HCT116 (cell line): ENCODE measurements around the gene PROK2. TPM values are rescaled to one million over a fixed set of nuclear protein-coding genes. Genes with fewer than 3 reads are reported as not detected.

Experiments
- ATAC-seq: fragments of 200-7000 bp; cut with Tn5 transposase; 2 replicates; pipeline ENCODE4 v1.9.1; 2020; ENCODE audit warnings: mild to moderate bottlenecking, moderate library complexity
- BruUV-seq: library from RNA; stranded (reverse); fragments of 400-500 nt; replicated peaks from 2 replicates; lab custom pipeline; 2021; lab: Mats Ljungman, UMichigan
- CTCF ChIA-PET: fragments of 300-600 bp; sonication (Branson Sonifier 250); formaldehyde crosslinking; loops from one replicate; lab custom pipeline; 2021; ENCODE audit warnings: antibody characterized with exemption; lab: Charles Lee
- POLR2A ChIA-PET: fragments of 300-600, 350-600 bp; sonication (Branson Sonifier 250); formaldehyde crosslinking; loops from one replicate; lab custom pipeline; 2021; ENCODE audit warnings: antibody characterized with exemption; lab: Charles Lee
- RAD21 ChIA-PET, 2 experiments: fragments of 300-600 bp; sonication (Branson Sonifier 250); formaldehyde crosslinking; loops; one replicate each; lab custom pipeline; 2023; ENCODE audit warnings: low total read pairs in 2 of 2; ENCODE audit not compliant: uncharacterized antibody in 2 of 2, unreplicated experiment in 2 of 2, low non-redundant PET in 1 of 2; lab: Charles Lee
- DNase-seq: peaks from one replicate; pipeline ENCODE4 v3.0.0-alpha.2; 2010; ENCODE audit warnings: low read depth, low spot score
- H2AFZ ChIP-seq: fragments of 200-600 bp; shearing (Covaris generic), sonication (generic); 2 replicates; pipeline ENCODE4 v1.6.1; 2017; ENCODE audit warnings: low read depth, mixed run types, mixed read lengths, antibody characterized with exemption, low read length; ENCODE audit not compliant: poor library complexity, severe bottlenecking
- H3K27ac ChIP-seq: 2 replicates; pipeline ENCODE4 v1.5.1; 2012; ENCODE audit warnings: low read depth, low read length
- H3K27me3 ChIP-seq: fragments of 200-600 bp; sonication (generic); 2 replicates; pipeline ENCODE4 v1.6.1; 2016; ENCODE audit warnings: mixed run types, low read length, mixed read lengths; ENCODE audit not compliant: insufficient read depth
- H3K36me3 ChIP-seq, 2 experiments: fragments of 200-500 bp in 1 of 2; fragments of 200-600 bp in 1 of 2; sonication (Bioruptor generic) in 1 of 2; sonication (generic) in 1 of 2; 2 replicates each; pipeline versions ENCODE4 v1.5.1 to v1.6.1; 2014 to 2016; ENCODE audit warnings: low read length in 2 of 2, inconsistent platforms in 1 of 2, mixed read lengths in 1 of 2, mixed run types in 1 of 2; ENCODE audit not compliant: insufficient read depth in 2 of 2, control insufficient read depth in 1 of 2
- H3K4me1 ChIP-seq, 2 experiments: fragments of 200-600 bp in 1 of 2; sonication (generic) in 1 of 2; 2 replicates each; pipeline versions ENCODE4 v1.5.1 to v1.6.1; 2012 to 2017; ENCODE audit warnings: low read length in 2 of 2, inconsistent platforms in 1 of 2, mild to moderate bottlenecking in 1 of 2, mixed read lengths in 1 of 2, mixed run types in 1 of 2, moderate library complexity in 1 of 2; ENCODE audit not compliant: insufficient read depth in 2 of 2, control insufficient read depth in 1 of 2
- H3K4me2 ChIP-seq: fragments of 200-600 bp; sonication (generic); 2 replicates; pipeline ENCODE4 v1.6.1; 2017; ENCODE audit warnings: mixed run types, low read length, mixed read lengths
- H3K4me3 ChIP-seq, 2 experiments: fragments of 200-600 bp in 1 of 2; sonication (generic) in 1 of 2; replicated peaks in 1 of 2; 2 replicates each; pipeline ENCODE4 v1.5.1; 2011 to 2016; ENCODE audit warnings: low read length in 2 of 2, control low read depth in 1 of 2, low read depth in 1 of 2, mild to moderate bottlenecking in 1 of 2, mixed read lengths in 1 of 2, mixed run types in 1 of 2
- H3K79me2 ChIP-seq: fragments of 200-600 bp; sonication (generic); 2 replicates; pipeline ENCODE4 v1.6.1; 2017; ENCODE audit warnings: mild to moderate bottlenecking, mixed run types, low read length, moderate library complexity, mixed read lengths; ENCODE audit not compliant: insufficient read depth
- H3K9ac ChIP-seq: fragments of 200-600 bp; sonication (generic); 2 replicates; pipeline ENCODE4 v1.6.1; 2016; ENCODE audit warnings: low read length, mixed read lengths
- H3K9me2 ChIP-seq: fragments of 200-600 bp; sonication (generic), shearing (Covaris generic); 2 replicates; pipeline ENCODE4 v1.6.1; 2017; ENCODE audit warnings: mixed run types, mild to moderate bottlenecking, moderate library complexity; ENCODE audit not compliant: insufficient read depth
- H3K9me3 ChIP-seq, 2 experiments: fragments of 200-500 bp in 1 of 2; fragments of 200-600 bp in 1 of 2; sonication (Bioruptor generic) in 1 of 2; sonication (generic) in 1 of 2; 2 replicates each; pipeline ENCODE4 v1.6.1; 2014 to 2017; ENCODE audit warnings: low read length in 2 of 2, mixed read lengths in 2 of 2, inconsistent platforms in 1 of 2, low read depth in 1 of 2, mild to moderate bottlenecking in 1 of 2, mixed run types in 1 of 2, moderate library complexity in 1 of 2; ENCODE audit not compliant: control insufficient read depth in 1 of 2, insufficient read depth in 1 of 2
- H4K20me1 ChIP-seq: fragments of 200-600 bp; sonication (generic), shearing (Covaris generic); 2 replicates; pipeline ENCODE4 v1.6.1; 2017; ENCODE audit warnings: mixed run types, mild to moderate bottlenecking, moderate library complexity; ENCODE audit not compliant: insufficient read depth
- CBX3 ChIP-seq: IDR thresholded peaks from 2 replicates; pipeline ENCODE4 v1.6.1; 2012; ENCODE audit warnings: low read depth
- EGR1 ChIP-seq: IDR thresholded peaks from 2 replicates; pipeline ENCODE4 v1.6.1; 2012; ENCODE audit warnings: low read depth
- EZH2 ChIP-seq: fragments of 200-600 bp; sonication (generic); IDR thresholded peaks from 2 replicates; pipeline ENCODE4 v1.6.1; 2017; ENCODE audit warnings: antibody characterized with exemption, mixed run types
- EZH2phosphoT487 ChIP-seq: fragments of 200-600 bp; IDR thresholded peaks from 2 replicates; pipeline ENCODE4 v1.6.1; 2018; ENCODE audit warnings: antibody characterized with exemption, borderline replicate concordance
- FOSL1 ChIP-seq: IDR thresholded peaks from 2 replicates; pipeline ENCODE4 v1.6.1; 2012; ENCODE audit warnings: low read depth
- POLR2A ChIP-seq: IDR thresholded peaks from 2 replicates; pipeline ENCODE4 v1.7.0; 2011; ENCODE audit warnings: borderline replicate concordance; ENCODE audit not compliant: insufficient read depth, insufficient read length; ENCODE audit errors: extremely low read depth
- SP1 ChIP-seq: IDR thresholded peaks from 2 replicates; pipeline ENCODE4 v1.6.1; 2012; ENCODE audit warnings: low read depth
- SRF ChIP-seq: IDR thresholded peaks from 2 replicates; pipeline ENCODE4 v1.6.1; 2012; ENCODE audit warnings: low read depth
- TCF7L2 ChIP-seq: IDR thresholded peaks from 2 replicates; pipeline ENCODE4 v1.7.0; 2011; ENCODE audit warnings: borderline replicate concordance, inconsistent platforms; ENCODE audit not compliant: insufficient read depth, insufficient read length; ENCODE audit errors: extremely low read depth
- ZNF274 ChIP-seq: fragments of 200-500 bp; sonication (Bioruptor generic); IDR thresholded peaks from 2 replicates; pipeline ENCODE4 v1.6.1; 2014; ENCODE audit warnings: mild to moderate bottlenecking, low read depth, low read length, inconsistent platforms
- intact Hi-C: fragments of 100-400 bp; cut with micrococcal nuclease; formaldehyde crosslinking; loops from 2 replicates; pipeline ENCODE4 v1.10.0; 2022
- total RNA-seq: library from RNA; stranded (reverse); gene quantifications from one replicate; pipeline ENCODE4 v1.2.1, GENCODE V29; 2021; ENCODE audit not compliant: unreplicated experiment
- TF ChIP-seq, protein P1 (sequence below), 3 experiments: fragments of 200-600 bp in 1 of 3; sonication (generic) in 1 of 3; IDR thresholded peaks in 2 of 3; conservative IDR thresholded peaks in 1 of 3; 2 replicates each; pipeline ENCODE4 v1.5.1; 2012 to 2017; ENCODE audit warnings: low read depth in 2 of 3, low read length in 2 of 3, antibody characterized with exemption in 1 of 3, borderline replicate concordance in 1 of 3, control low read depth in 1 of 3, mild to moderate bottlenecking in 1 of 3, mixed read lengths in 1 of 3, mixed run types in 1 of 3, moderate library complexity in 1 of 3; ENCODE audit not compliant: insufficient read depth in 1 of 3
- TF ChIP-seq, protein P2 (sequence below): IDR thresholded peaks from 2 replicates; pipeline ENCODE4 v1.6.1; 2012; ENCODE audit warnings: low read depth
- TF ChIP-seq, protein P3 (sequence below): IDR thresholded peaks from 2 replicates; pipeline ENCODE4 v1.6.1; 2012
- TF ChIP-seq, protein P4 (sequence below): IDR thresholded peaks from 2 replicates; pipeline ENCODE4 v1.6.1; 2012
- TF ChIP-seq, protein P5 (sequence below): IDR thresholded peaks from 2 replicates; pipeline ENCODE4 v1.6.1; 2011; ENCODE audit warnings: mild to moderate bottlenecking, low read length, moderate library complexity; ENCODE audit not compliant: insufficient replicate concordance; ENCODE audit errors: extremely low read depth

PROK2 gene
- total RNA-seq, 1 experiment from 2014 or later = not detected

DNA sequence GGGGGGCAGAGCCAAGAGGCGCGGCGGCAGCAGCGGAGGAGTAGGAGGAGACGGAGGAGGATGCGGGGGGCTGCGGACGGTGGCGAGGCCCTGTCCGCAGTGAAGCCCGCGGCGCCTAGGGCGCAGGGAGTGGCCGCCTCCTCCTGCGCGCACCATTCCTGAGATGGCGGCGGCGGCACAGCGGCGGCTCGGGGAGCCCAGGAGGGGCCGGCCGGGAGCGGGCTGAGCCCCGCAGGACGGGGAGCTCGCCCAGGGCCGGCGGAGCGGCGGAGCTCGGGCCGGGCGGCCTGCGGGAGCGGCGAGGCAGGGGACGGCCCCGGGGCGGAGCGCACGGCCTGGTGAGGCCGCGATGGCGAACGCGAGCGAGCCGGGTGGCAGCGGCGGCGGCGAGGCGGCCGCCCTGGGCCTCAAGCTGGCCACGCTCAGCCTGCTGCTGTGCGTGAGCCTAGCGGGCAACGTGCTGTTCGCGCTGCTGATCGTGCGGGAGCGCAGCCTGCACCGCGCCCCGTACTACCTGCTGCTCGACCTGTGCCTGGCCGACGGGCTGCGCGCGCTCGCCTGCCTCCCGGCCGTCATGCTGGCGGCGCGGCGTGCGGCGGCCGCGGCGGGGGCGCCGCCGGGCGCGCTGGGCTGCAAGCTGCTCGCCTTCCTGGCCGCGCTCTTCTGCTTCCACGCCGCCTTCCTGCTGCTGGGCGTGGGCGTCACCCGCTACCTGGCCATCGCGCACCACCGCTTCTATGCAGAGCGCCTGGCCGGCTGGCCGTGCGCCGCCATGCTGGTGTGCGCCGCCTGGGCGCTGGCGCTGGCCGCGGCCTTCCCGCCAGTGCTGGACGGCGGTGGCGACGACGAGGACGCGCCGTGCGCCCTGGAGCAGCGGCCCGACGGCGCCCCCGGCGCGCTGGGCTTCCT, 31.0 kb downstream of the PROK2 start, which contains the start of gene GPR27:
Gene GPR27, plus strand, starts transcription at position 155 of the 909 bp plus-strand sequence. Its CDS starts 195 bp downstream, at position 350.
- TF ChIP-seq, protein P1, sequence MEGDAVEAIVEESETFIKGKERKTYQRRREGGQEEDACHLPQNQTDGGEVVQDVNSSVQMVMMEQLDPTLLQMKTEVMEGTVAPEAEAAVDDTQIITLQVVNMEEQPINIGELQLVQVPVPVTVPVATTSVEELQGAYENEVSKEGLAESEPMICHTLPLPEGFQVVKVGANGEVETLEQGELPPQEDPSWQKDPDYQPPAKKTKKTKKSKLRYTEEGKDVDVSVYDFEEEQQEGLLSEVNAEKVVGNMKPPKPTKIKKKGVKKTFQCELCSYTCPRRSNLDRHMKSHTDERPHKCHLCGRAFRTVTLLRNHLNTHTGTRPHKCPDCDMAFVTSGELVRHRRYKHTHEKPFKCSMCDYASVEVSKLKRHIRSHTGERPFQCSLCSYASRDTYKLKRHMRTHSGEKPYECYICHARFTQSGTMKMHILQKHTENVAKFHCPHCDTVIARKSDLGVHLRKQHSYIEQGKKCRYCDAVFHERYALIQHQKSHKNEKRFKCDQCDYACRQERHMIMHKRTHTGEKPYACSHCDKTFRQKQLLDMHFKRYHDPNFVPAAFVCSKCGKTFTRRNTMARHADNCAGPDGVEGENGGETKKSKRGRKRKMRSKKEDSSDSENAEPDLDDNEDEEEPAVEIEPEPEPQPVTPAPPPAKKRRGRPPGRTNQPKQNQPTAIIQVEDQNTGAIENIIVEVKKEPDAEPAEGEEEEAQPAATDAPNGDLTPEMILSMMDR (IDR thresholded peaks at IDR 0.05 in 2 of 3, conservative IDR thresholded peaks at IDR 0.05 in 1 of 3; ENCODE audit: borderline replicate concordance in 1 of 3, insufficient read depth in 1 of 3, low read depth in 2 of 3, low read length in 2 of 3) = no peak
- TF ChIP-seq FOSL1 = no peak
- no peak for TF ChIP-seq POLR2A
- TF ChIP-seq ZNF274 = no peak
- no peak for TF ChIP-seq EGR1
- TF ChIP-seq EZH2 = no peak
- TF ChIP-seq, protein P2, sequence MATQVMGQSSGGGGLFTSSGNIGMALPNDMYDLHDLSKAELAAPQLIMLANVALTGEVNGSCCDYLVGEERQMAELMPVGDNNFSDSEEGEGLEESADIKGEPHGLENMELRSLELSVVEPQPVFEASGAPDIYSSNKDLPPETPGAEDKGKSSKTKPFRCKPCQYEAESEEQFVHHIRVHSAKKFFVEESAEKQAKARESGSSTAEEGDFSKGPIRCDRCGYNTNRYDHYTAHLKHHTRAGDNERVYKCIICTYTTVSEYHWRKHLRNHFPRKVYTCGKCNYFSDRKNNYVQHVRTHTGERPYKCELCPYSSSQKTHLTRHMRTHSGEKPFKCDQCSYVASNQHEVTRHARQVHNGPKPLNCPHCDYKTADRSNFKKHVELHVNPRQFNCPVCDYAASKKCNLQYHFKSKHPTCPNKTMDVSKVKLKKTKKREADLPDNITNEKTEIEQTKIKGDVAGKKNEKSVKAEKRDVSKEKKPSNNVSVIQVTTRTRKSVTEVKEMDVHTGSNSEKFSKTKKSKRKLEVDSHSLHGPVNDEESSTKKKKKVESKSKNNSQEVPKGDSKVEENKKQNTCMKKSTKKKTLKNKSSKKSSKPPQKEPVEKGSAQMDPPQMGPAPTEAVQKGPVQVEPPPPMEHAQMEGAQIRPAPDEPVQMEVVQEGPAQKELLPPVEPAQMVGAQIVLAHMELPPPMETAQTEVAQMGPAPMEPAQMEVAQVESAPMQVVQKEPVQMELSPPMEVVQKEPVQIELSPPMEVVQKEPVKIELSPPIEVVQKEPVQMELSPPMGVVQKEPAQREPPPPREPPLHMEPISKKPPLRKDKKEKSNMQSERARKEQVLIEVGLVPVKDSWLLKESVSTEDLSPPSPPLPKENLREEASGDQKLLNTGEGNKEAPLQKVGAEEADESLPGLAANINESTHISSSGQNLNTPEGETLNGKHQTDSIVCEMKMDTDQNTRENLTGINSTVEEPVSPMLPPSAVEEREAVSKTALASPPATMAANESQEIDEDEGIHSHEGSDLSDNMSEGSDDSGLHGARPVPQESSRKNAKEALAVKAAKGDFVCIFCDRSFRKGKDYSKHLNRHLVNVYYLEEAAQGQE = no peak
- TF ChIP-seq, protein P3, sequence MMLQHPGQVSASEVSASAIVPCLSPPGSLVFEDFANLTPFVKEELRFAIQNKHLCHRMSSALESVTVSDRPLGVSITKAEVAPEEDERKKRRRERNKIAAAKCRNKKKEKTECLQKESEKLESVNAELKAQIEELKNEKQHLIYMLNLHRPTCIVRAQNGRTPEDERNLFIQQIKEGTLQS = no peak
- TF ChIP-seq SP1 = no peak
- TF ChIP-seq SRF = no peak
- no peak for TF ChIP-seq CBX3
- no peak for TF ChIP-seq EZH2phosphoT487
- TF ChIP-seq, protein P4, sequence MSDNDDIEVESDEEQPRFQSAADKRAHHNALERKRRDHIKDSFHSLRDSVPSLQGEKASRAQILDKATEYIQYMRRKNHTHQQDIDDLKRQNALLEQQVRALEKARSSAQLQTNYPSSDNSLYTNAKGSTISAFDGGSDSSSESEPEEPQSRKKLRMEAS = no peak
- TF ChIP-seq, protein P5, sequence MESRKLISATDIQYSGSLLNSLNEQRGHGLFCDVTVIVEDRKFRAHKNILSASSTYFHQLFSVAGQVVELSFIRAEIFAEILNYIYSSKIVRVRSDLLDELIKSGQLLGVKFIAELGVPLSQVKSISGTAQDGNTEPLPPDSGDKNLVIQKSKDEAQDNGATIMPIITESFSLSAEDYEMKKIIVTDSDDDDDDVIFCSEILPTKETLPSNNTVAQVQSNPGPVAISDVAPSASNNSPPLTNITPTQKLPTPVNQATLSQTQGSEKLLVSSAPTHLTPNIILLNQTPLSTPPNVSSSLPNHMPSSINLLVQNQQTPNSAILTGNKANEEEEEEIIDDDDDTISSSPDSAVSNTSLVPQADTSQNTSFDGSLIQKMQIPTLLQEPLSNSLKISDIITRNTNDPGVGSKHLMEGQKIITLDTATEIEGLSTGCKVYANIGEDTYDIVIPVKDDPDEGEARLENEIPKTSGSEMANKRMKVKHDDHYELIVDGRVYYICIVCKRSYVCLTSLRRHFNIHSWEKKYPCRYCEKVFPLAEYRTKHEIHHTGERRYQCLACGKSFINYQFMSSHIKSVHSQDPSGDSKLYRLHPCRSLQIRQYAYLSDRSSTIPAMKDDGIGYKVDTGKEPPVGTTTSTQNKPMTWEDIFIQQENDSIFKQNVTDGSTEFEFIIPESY = no peak
- TF ChIP-seq TCF7L2 = no peak
- no peak within 1 kb of the TSS for H3K4me3 ChIP-seq
- ChIA-PET POLR2A (no interaction called here), CTCF (no interaction called here), RAD21 (no interaction called here)
- no peak within 1 kb of the TSS for H3K27ac ChIP-seq
- H4K20me1 ChIP-seq = no peaks in the 10 kb centered on the region
- DNase-seq (no peak), ATAC-seq (no peak)
- no peak within 1 kb of the TSS for H2AFZ ChIP-seq
- no peaks in the 10 kb centered on the region for H3K9me2 ChIP-seq
- H3K9me3 ChIP-seq = no peaks in the 10 kb centered on the region
- no peaks in the 10 kb centered on the region for H3K36me3 ChIP-seq
- 0 out of 2 replicates have a peak, but pooled peaks cover 2% of the 10 kb centered on the region for H3K27me3 ChIP-seq
- H3K79me2 ChIP-seq = no peaks in the 10 kb centered on the region
- intact Hi-C loops = no loop called here
- no peak within 1 kb of the TSS for H3K9ac ChIP-seq
- H3K4me1 ChIP-seq = no peaks in the 10 kb centered on the region
- H3K4me2 ChIP-seq = no peak within 1 kb of the TSS
- no TSS peak for BruUV-seq
